Type B pancreatic cell (in vitro differentiated cells): ENCODE data around the gene RAB20. TPM values are rescaled to one million over a fixed set of nuclear protein-coding genes. Genes with fewer than 3 reads are reported as not detected.
"Not testable (repeated sequence)": the region's sequence is repeated elsewhere in the genome, so short reads cannot be mapped to it uniquely, and the experiment has no call there.

Experiments
- DNase-seq: peaks from one replicate; pipeline ENCODE4 v3.0.0; 2021; ENCODE audit warnings: mixed read lengths; ENCODE audit not compliant: unreplicated experiment; ENCODE audit errors: extremely low spot score
- H3K27ac Mint-ChIP-seq: 2 replicates; pipeline ENCODE4 v1.8.0; 2021; ENCODE audit warnings: mild to moderate bottlenecking, mixed read lengths
- H3K27me3 Mint-ChIP-seq: 2 replicates; pipeline ENCODE4 v1.8.0; 2021; ENCODE audit warnings: mixed read lengths
- H3K36me3 Mint-ChIP-seq: 2 replicates; pipeline ENCODE4 v1.8.0; 2021; ENCODE audit warnings: mixed read lengths
- H3K4me1 Mint-ChIP-seq: one replicate; pipeline ENCODE4 v1.8.0; 2021; ENCODE audit warnings: mixed read lengths; ENCODE audit not compliant: unreplicated experiment
- H3K4me3 Mint-ChIP-seq: 2 replicates; pipeline ENCODE4 v1.8.0; 2021; ENCODE audit warnings: mild to moderate bottlenecking, mixed read lengths
- H3K9me3 Mint-ChIP-seq: 2 replicates; pipeline ENCODE4 v1.8.0; 2021; ENCODE audit warnings: mixed read lengths
- CTCF ChIP-seq: fragments of 200-600 bp; sonication (generic); conservative IDR thresholded peaks from 2 replicates; pipeline ENCODE4 v1.5.0; 2021; ENCODE audit warnings: antibody characterized with exemption, mild to moderate bottlenecking
- long read RNA-seq: library from polyadenylated mRNA; unstranded; transcript quantifications from one replicate; pipeline ENCODE4 v2.0.0, GENCODE V29; 2020
- total RNA-seq: library from RNA; stranded (reverse); gene quantifications from 2 replicates; pipeline ENCODE4 v1.2.1, GENCODE V29; 2021; ENCODE audit warnings: low replicate concordance

RAB20 gene
- total RNA-seq, result 6.4 and 9.1 TPM in 2 replicates
- long read RNA-seq, transcript RAB20-201 (2 exons, 1,518 nt), result major isoform, 8 of 12 reads
- long read RNA-seq, partial matches to known transcripts, result 3 of 12 reads
- long read RNA-seq, other reads (novel, unspliced or antisense), result 1 of 12 reads

- no peak for TF ChIP-seq CTCF
- peak within 1 kb of the TSS; percentile 97 for H3K4me3 Mint-ChIP-seq
- peaks cover 4% of the 10 kb centered on the region for H3K36me3 Mint-ChIP-seq
- no peaks in the 10 kb centered on the region for H3K9me3 Mint-ChIP-seq
- peak within 1 kb of the TSS; percentile 86 for H3K27ac Mint-ChIP-seq
- H3K27me3 Mint-ChIP-seq, result peaks cover 13% of the 10 kb centered on the region
- peaks cover 33% of the 10 kb centered on the region for H3K4me1 Mint-ChIP-seq
- DNase-seq, result peak; percentile 79
Observed at GRCh38 chr13:110561344-110562035, at the start of gene RAB20. Gene RAB20, minus strand, starts transcription at chr13:110561722. Its CDS starts 203 bp downstream, at chr13:110561519.

- Mint-ChIP-seq H3K4me1 (peaks cover 15% of the 10 kb centered on the region), H3K4me3 (no peak overlapping the region), H3K27me3 (no peaks in the 10 kb centered on the region), H3K27ac (peak overlapping the region; percentile 78), H3K9me3 (peaks cover 3% of the 10 kb centered on the region), H3K36me3 (peaks cover 9% of the 10 kb centered on the region)
- DNase-seq, result no peak
- no peak for TF ChIP-seq CTCF
Observed at GRCh38 chr13:110610955-110611595, 49.6 kb upstream of the RAB20 start.

GRCh38 chr13:110607675-110608224 is 46.2 kb upstream of the RAB20 start:
- Mint-ChIP-seq H3K27me3 (no peaks in the 10 kb centered on the region), H3K36me3 (peaks cover 4% of the 10 kb centered on the region), H3K27ac (peak overlapping the region; percentile 42), H3K4me1 (peaks cover 11% of the 10 kb centered on the region), H3K4me3 (no peak overlapping the region), H3K9me3 (no peaks in the 10 kb centered on the region)
- no peak for DNase-seq
- no peak for TF ChIP-seq CTCF

- H3K9me3 Mint-ChIP-seq, DNase-seq, H3K27ac Mint-ChIP-seq, H3K36me3 Mint-ChIP-seq, H3K4me3 Mint-ChIP-seq, H3K27me3 Mint-ChIP-seq: not testable (repeated sequence)
- H3K4me1 Mint-ChIP-seq, result peaks cover 15% of the 10 kb centered on the region
Observed at GRCh38 chr13:110606281-110606680, 44.8 kb upstream of the RAB20 start.

GRCh38 chr13:110605132-110605531 is 43.6 kb upstream of the RAB20 start:
- no peak for TF ChIP-seq CTCF
- no peak overlapping the region for H3K27ac Mint-ChIP-seq
- no peaks in the 10 kb centered on the region for H3K27me3 Mint-ChIP-seq
- H3K4me1 Mint-ChIP-seq, result peaks cover 17% of the 10 kb centered on the region
- no peak for DNase-seq
- peaks cover 4% of the 10 kb centered on the region for H3K36me3 Mint-ChIP-seq
- no peak overlapping the region for H3K4me3 Mint-ChIP-seq
- H3K9me3 Mint-ChIP-seq, result no peaks in the 10 kb centered on the region

GRCh38 chr13:110600980-110601379 is 39.5 kb upstream of the RAB20 start:
- TF ChIP-seq CTCF, result no peak
- peaks cover 21% of the 10 kb centered on the region for H3K4me1 Mint-ChIP-seq
- no peaks in the 10 kb centered on the region for H3K9me3 Mint-ChIP-seq
- H3K4me3 Mint-ChIP-seq, result no peak overlapping the region
- DNase-seq, result no peak
- H3K27me3 Mint-ChIP-seq, result no peaks in the 10 kb centered on the region
- no peaks in the 10 kb centered on the region for H3K36me3 Mint-ChIP-seq
- H3K27ac Mint-ChIP-seq, result no peak overlapping the region
